ACC112 (cell line): ENCODE measurements around the gene ALK.

Experiments used
- H2AFZ ChIP-seq: fragments of 200-600 bp; sonication (generic); one replicate; pipeline ENCODE4 v1.6.0; 2017; ENCODE audit warnings: antibody characterized with exemption, low read length; ENCODE audit not compliant: unreplicated experiment
- H3K27ac ChIP-seq: fragments of 200-600 bp; sonication (generic); 2 replicates; pipeline ENCODE4 v1.5.1; 2014; ENCODE audit warnings: low read depth, mild to moderate bottlenecking, antibody characterized with exemption, low read length, moderate library complexity
- H3K27me3 ChIP-seq: fragments of 200-600 bp; sonication (generic); 2 replicates; pipeline ENCODE4 v1.6.1; 2014; ENCODE audit warnings: mild to moderate bottlenecking, antibody characterized with exemption, low read length, moderate library complexity, mixed read lengths; ENCODE audit not compliant: insufficient read depth
- H3K36me3 ChIP-seq: fragments of 200-600 bp; sonication (generic); 2 replicates; pipeline ENCODE4 v1.6.1; 2016; ENCODE audit warnings: mild to moderate bottlenecking, antibody characterized with exemption, low read length, moderate library complexity, mixed read lengths; ENCODE audit not compliant: insufficient read depth
- H3K4me1 ChIP-seq: fragments of 200-600 bp; sonication (generic); one replicate; pipeline ENCODE4 v1.6.1; 2016; ENCODE audit warnings: low read length, mixed read lengths; ENCODE audit not compliant: insufficient read depth, unreplicated experiment, control insufficient read depth
- H3K4me3 ChIP-seq: fragments of 200-600 bp; sonication (generic); 2 replicates; pipeline ENCODE4 v1.5.1; 2014; ENCODE audit warnings: mild to moderate bottlenecking, low read depth, low read length
- H3K79me2 ChIP-seq: fragments of 200-600 bp; sonication (generic); one replicate; pipeline ENCODE4 v1.6.0; 2016; ENCODE audit warnings: low read length; ENCODE audit not compliant: control insufficient read depth, unreplicated experiment, insufficient read depth

The ALK gene

DNA sequence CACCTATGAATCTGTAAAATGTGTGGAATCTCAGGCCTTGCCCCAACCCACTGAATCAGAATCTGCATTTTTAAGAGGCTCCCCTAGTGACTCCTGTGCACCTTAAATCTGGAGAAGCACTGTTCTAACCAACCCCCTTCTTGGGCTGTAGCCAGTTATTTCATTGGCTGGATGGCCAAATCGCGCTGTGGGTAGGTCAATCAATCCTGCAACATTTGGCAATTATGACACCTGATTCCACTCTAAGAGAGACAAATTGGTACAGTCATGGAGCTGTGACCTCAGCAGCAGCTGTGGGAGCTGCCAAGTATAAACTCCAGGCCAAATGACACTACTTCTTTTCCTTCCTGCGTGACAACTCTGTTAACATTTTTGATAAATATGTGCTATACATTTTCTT lies 597.4 kb downstream of the ALK start:
- no peaks in the 10 kb centered on the region for H3K36me3 ChIP-seq
- H2AFZ ChIP-seq = no peak overlapping the region
- H3K79me2 ChIP-seq = no peaks in the 10 kb centered on the region
- no peak overlapping the region for H3K4me3 ChIP-seq
- no peaks in the 10 kb centered on the region for H3K4me1 ChIP-seq
- no peak overlapping the region for H3K27ac ChIP-seq
- peaks cover 14% of the 10 kb centered on the region; the same call in 1 of the 2 replicates for H3K27me3 ChIP-seq

DNA sequence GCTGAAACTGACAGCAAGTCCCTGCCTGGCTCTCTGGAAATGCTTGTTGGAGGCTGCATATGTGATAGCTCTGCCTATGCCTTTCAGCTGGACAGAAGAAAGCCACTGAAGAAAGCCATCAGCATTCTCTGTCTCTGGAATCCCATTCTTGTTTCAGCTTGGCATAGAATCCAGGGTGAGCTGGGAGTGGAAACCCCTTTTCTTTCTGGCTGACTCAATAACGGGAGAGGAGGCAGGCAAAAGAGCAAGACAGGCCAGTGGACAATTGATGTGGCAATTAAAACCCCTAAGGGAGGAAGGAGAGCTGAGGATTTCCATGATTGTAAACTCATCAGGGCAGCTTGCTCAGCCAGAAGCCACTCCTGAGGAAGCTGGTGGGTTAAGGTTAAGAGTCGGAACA lies 598.1 kb downstream of the ALK start:
- H3K36me3 ChIP-seq = no peaks in the 10 kb centered on the region
- H3K4me1 ChIP-seq = no peaks in the 10 kb centered on the region
- H3K27me3 ChIP-seq = peaks cover 15% of the 10 kb centered on the region; the same call in 1 of the 2 replicates
- H3K27ac ChIP-seq = no peak overlapping the region
- no peaks in the 10 kb centered on the region for H3K79me2 ChIP-seq
- H2AFZ ChIP-seq = no peak overlapping the region
- no peak overlapping the region for H3K4me3 ChIP-seq

DNA sequence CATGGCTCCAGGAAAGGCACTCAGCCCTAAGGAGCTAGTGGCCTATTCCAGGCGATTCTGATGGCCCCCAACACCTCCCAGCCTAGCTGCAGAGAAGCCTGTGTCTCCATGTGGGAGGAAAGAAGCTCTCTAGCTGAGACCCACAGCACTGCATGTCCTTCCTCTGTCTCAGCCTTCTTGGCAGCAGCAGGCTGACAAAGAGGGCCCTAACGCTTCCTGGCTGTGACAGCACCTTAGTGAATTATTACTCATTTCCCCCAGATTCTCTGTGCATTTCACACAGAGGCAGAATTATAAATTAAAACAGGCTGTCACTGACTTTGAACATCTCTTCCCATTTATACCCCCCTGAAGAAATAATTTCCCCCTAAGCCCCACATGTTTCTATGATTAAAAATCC lies 599.4 kb downstream of the ALK start:
- Histone ChIP-seq H3K27me3 (peaks cover 20% of the 10 kb centered on the region; the same call in 1 of the 2 replicates), H3K79me2 (no peaks in the 10 kb centered on the region), H3K27ac (no peak overlapping the region), H3K4me1 (no peaks in the 10 kb centered on the region), H3K36me3 (no peaks in the 10 kb centered on the region), H3K4me3 (no peak overlapping the region), H2AFZ (no peak overlapping the region)

DNA sequence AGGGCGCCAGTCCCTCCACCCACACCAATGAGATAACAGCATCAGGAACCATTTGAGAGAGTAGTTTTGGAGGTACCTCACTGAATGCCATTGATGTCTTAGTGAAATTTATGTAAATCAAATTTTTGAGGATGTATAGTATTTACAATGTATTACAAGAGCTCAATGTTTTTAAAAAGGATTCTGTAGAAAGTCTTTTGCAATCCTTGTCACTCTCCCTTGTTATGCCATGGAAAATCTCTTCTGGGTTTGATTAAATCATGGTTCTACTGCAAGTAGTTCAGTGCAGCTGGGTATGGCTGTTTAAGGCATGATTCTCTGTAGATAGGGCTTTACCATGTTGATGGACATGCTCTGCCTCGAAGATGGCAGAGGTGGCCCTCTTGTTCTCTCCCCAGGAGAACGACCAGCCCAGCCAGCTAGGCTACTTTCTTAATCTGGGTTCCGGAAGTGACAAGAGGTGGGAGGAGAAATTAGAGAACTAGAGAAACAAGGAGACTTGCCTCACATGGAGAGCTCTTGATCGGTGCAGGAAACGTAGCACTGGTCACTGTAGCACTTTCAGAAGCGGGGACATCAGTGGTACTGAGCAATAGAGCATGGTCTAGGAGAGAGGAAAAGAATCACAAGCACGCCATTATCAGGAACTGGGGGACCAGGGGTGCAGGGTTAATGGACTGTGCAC lies 603.4 kb downstream of the ALK start:
- H3K4me3 ChIP-seq = no peak overlapping the region
- H3K79me2 ChIP-seq = no peaks in the 10 kb centered on the region
- no peak overlapping the region for H3K27ac ChIP-seq
- H3K4me1 ChIP-seq = no peaks in the 10 kb centered on the region
- peaks cover 17% of the 10 kb centered on the region for H3K27me3 ChIP-seq
- no peaks in the 10 kb centered on the region for H3K36me3 ChIP-seq
- H2AFZ ChIP-seq = no peak overlapping the region

DNA sequence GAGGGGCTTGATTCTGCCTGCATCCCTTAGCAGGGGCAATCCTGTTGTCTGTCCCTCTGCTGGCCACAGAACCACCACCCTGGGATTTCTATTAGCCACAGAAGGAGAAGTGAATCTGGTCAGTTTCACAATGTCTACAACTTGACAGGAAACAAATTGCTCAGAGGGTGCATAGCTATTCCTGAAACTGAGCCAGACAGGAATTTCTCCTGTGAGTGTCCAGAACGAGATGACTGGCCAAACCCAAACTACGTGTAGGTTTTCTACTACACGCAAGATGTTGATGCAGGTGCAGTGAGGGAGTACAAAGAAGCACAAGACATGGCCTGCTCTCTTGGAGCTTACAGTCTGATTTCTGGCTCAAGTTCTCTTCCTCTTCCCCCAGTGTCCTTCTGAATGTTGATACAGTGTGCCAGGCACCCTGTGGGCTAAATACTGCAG lies 604.3 kb downstream of the ALK start:
- Histone ChIP-seq H3K27ac (no peak overlapping the region), H3K4me1 (no peaks in the 10 kb centered on the region), H3K27me3 (peaks cover 18% of the 10 kb centered on the region), H3K36me3 (no peaks in the 10 kb centered on the region), H3K4me3 (no peak overlapping the region), H3K79me2 (no peaks in the 10 kb centered on the region), H2AFZ (no peak overlapping the region)

DNA sequence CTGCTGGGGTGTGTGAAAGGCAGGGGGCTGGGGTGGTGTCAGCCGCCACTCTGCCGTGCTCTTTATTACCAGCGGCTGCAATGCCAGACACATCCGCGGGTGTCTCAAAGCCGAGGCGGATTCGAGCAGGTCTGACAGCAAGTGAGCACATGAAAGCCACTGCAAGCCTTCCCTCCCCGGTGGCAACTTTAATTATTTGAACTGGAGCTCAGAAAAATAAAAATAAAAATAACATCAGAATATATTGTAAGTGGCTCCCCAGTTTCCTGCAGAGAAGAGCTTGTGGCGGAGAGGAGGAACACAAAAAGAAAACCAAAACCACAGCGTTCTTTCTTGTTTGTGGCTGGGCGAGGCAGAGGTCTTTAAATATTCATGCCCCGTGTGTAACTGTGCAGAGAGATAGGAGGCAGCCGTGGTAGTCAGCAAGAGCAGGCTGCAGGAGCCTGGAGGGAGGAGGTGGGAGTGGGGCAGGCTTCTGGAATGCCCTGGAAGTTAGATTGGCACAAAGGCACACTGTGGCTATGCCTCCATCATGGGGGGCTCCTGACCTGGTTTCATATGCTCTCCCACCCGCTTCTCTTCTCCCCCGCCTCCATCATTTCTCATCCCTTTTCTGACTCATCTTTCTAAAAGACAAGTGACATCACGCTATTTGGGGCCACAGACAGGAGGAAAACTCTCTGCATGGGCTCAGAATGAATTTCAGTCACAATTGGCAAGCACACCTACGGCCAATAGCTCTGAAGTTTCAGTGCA lies 606.4 kb downstream of the ALK start:
- Histone ChIP-seq H3K36me3 (no peaks in the 10 kb centered on the region), H3K79me2 (no peaks in the 10 kb centered on the region), H3K27me3 (peaks cover 29% of the 10 kb centered on the region), H3K4me1 (no peaks in the 10 kb centered on the region), H3K4me3 (no peak overlapping the region), H2AFZ (no peak overlapping the region), H3K27ac (no peak overlapping the region)

DNA sequence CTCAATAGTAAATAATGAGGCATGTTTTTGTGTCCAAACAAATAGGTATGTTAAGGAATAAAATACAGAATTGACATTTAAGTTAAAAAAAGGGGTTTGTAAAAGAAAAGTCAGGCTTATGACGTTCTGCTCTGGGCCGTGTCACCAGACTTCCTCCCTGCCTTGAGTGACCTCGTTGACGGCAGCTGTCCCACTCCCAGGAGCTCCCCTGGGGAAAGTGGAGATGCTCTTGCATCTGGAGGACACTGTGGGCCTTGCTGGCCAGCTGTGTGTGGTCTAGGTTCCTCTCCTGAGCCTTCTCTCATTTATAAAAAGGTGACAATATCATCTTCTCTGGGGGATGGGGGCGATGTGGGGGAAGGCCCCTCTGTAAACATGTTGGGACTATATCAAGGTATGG lies 609.9 kb downstream of the ALK start:
- no peak overlapping the region for H2AFZ ChIP-seq
- no peak overlapping the region for H3K4me3 ChIP-seq
- H3K79me2 ChIP-seq = no peaks in the 10 kb centered on the region
- H3K27me3 ChIP-seq = peaks cover 36% of the 10 kb centered on the region
- H3K27ac ChIP-seq = no peak overlapping the region
- no peaks in the 10 kb centered on the region for H3K4me1 ChIP-seq
- no peaks in the 10 kb centered on the region for H3K36me3 ChIP-seq

DNA sequence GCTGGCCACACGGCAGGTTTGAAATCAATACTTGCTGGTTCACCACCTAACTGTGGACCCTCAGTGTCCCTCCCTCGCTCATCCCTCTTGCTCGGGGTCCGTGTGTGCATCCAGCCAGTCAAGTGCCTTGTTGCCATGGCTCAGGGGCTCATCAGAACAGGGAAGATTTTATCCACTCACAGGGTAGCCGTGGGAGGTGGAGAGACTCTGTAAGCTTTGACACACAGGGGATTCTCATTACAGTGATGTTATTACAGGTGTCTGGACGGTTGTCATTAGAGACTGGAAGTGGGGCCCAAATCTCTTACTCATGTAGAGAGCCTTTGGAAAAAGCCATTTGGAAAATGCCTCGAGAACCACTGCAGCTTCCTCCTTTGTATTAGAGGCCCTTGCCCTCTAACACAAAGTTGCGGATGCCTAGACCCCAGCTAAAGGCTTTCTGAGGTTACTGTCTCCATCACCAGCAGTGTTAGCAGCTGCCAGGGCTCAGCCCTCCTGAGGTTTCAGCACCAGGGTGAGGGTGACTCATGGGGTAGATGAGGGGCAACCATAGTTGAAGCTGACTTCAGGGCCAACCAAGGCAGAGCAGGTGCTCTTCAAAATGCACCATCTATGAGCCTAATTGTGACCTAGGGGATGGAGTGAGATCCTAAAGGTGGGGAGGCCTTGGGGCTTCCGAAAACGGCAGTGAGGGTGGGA lies 610.6 kb downstream of the ALK start:
- Histone ChIP-seq H3K4me1 (no peaks in the 10 kb centered on the region), H3K27ac (no peak overlapping the region)

DNA sequence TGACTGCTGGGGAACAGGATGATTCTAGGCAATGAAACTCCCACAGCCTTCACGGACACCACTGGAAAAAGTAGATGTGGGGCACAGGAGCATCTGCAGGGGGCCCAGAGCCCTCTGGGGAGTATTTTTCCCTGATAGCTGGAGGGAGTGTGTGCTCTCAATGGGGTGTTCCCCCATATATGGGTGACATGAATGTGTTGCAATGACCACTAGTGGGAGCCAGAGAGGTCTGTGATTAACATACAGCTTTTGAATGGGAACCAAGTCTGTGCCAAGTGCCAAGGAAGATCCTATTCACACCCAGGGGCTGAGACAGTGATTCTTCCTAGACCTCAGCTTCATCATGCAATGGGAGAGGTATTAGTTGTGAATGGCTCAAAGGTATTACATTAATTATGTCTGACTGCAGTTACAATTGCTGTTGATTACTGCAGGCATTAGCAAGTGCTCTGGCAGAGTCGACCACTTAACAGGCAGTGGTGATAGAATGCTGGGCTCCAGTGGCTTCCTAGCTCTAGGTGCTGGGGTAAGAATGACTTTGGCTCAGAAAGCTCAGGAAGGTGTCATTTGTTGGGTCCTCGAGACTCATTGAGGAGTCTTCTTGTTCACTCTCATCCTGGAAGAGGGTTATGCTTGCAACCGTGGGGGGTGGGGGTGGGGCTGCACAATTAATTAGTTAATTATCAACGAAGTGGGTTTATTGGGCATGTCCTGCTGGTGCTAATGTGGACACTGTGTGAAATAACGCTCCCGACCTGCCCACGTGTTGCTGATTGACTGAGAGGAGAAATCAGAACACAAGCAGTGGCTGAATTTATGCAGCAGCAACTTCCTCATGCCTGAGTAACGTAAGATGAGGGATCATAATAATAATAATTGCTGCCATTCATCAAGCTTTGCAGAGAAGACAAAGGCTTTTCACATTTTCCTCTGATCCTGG lies 612.0 kb downstream of the ALK start:
- H3K27me3 ChIP-seq = peaks cover 38% of the 10 kb centered on the region
- H3K79me2 ChIP-seq = no peaks in the 10 kb centered on the region
- no peaks in the 10 kb centered on the region for H3K36me3 ChIP-seq
- no peaks in the 10 kb centered on the region for H3K4me1 ChIP-seq
- no peak overlapping the region for H3K27ac ChIP-seq
- H3K4me3 ChIP-seq = no peak overlapping the region
- no peak overlapping the region for H2AFZ ChIP-seq

More for the DNA sequence above, 610.6 kb downstream of the ALK start:
- Histone ChIP-seq H2AFZ (no peak overlapping the region), H3K79me2 (no peaks in the 10 kb centered on the region), H3K36me3 (no peaks in the 10 kb centered on the region), H3K4me3 (no peak overlapping the region), H3K27me3 (peaks cover 38% of the 10 kb centered on the region)

DNA sequence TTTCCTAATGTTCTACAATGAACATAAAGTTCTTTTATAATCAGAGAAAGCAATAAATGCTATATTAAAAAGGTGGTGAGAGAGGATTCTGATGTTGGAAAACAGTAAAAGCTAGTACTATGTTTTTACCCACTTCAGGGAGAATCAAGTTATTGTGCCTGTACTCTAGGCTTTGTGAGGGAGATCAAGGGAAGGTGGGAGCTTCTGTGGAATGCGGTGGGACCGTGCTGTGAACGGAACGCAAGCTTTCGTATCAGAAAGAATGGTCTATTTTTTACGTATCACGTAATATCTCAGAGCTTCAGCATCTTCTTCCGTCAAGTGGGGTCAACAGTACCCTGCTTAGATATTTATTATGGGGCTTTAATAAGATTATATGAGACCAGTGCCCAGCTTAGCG lies 613.0 kb downstream of the ALK start:
- Histone ChIP-seq H3K36me3 (no peaks in the 10 kb centered on the region), H3K27me3 (peaks cover 32% of the 10 kb centered on the region), H3K4me1 (no peaks in the 10 kb centered on the region), H2AFZ (no peak overlapping the region), H3K79me2 (no peaks in the 10 kb centered on the region), H3K4me3 (no peak overlapping the region), H3K27ac (no peak overlapping the region)
